HG02943 (cell line): ENCODE results near the gene TMEM108.
A peak's percentile ranks its signal among the peaks of the same experiment; 100 is the strongest.

ENCODE experiments used
- ATAC-seq: cut with Tn5 transposase; IDR thresholded peaks from one replicate; pipeline ENCODE4 v1.9.1; 2021; ENCODE audit warnings: mild to moderate bottlenecking, low read depth, moderate library complexity; ENCODE audit not compliant: unreplicated experiment

The TMEM108 gene

DNA sequence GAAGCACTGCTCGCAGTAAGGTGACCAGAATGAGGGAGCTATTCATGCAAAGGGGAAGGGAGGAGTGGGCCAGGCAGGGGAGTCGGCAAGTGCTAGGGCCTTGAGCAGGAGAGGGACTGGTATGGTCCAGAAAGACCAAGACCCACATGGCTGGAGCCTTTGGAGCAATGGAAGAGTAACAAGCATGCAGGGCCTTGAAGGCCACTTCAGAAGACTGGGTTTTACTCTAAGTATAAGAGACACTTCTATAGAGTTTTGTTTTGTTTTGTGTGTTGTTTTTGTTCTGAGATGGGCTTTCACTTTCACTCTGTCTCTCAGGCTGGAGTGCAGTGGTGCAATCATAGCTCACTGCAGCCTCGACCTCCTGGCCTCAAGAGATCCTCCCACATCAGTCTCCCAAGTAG, 403.7 kb downstream of the TMEM108 start:
- peak; percentile 66 for ATAC-seq

DNA sequence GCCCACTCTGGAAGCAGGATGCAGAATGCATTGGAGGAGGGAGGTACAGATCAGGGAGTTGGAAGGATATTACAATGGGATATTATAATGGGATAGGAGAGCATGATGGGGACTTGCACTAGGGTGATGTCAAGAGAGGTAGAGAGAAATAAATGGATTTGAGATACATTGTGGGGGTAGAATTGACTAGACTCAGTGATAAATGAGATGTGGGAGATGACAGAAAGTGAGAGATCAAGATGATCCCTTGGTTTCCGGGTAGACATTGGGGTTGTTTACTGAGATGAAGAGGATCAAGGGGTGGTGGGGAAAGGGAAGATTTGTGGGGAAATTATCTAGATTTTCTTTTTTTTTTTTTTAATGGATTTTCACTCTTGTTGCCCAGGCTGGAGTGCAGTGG, 404.3 kb downstream of the TMEM108 start:
- no peak for ATAC-seq

DNA sequence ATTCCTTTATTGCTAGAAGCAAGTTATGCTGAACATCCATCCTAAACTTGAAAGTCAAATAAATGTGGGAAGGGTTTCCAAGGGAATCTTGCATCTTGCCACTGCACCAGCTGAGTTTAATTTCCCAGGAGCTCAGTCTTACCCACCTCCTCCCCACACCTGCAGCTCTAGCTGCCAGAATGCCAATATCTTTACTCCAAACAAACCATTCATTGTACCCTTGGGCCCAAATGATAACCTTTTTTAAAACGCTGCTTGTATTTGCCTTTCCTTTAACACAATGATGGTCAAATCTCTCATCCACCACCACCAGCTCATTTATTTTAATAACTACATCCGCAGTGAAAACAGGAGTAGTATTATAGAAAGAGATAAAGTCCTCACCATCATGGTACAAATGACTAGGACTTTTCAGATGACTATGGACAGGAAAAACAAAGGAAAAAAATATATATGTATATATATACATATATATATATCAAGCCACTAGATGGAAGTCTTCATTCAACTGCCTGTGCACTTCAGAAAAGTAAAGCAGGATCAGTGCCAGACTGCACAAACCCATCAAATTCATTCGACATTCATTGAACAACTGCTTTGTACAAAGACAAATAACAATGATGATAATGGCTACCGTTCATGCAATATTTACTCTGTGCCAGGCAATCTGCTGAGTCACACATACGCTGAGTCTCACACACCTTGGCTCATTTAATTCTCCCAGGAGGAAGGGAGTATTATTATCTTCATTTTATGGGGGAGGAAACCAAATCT, 405.6 kb downstream of the TMEM108 start:
- no peak for ATAC-seq

DNA sequence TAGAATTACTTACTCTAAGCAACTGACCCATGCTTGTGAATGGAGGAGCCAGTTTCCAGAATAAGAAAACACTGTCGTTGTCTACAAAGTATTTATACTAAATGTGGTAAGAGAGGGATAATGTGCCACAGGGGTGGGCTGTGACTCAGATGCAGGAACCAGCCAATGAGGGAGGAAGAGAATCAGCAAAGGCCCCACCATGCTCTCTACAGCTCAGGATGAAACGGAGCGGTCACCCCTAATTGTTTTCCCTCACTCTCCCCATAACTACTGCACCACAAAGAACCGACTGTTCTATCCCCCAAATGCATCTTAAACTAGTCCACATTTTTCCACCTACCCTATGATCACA, 406.2 kb downstream of the TMEM108 start:
- ATAC-seq, result no peak

DNA sequence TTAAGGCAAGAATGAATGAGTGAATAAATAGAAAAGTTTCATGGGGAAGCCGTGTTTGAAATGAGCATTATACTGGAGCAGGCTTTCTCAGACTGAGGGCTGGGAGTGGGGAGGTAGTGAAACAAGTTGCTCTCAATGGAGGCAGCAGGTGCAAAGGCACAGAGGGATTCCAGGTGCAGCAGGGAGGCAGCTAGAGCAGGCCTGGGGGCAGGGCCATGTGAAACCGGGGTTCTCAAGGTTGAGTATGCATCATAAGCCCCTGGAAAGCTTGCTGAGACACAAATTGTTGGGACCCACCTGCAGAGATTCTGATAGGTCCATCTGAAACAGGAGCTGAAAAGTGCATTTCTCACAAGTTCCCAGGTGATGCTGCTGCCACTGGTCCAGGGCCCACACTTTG, 406.9 kb downstream of the TMEM108 start:
- no peak for ATAC-seq
